Measurements from ENCODE around the gene SPEF2.

The SPEF2 gene

GRCh38 chr5:35857606-35858205, 240.0 kb downstream of the SPEF2 start:
- DNase-seq, result no peak

- DNase-seq, result no peak
These were observed 241.5 kb downstream of the SPEF2 start for GRCh38 chr5:35859101-35859661.

GRCh38 chr5:35860686-35861085, 243.0 kb downstream of the SPEF2 start:
- DNase-seq, result no peak

- DNase-seq, result no peak
These were observed 244.1 kb downstream of the SPEF2 start for GRCh38 chr5:35861718-35862117.

- DNase-seq, result no peak
These were observed 244.5 kb downstream of the SPEF2 start for GRCh38 chr5:35862126-35862525.

GRCh38 chr5:35863159-35863558, 245.5 kb downstream of the SPEF2 start:
- DNase-seq, result no peak
